Spleen (tissue), 11 donors: Measurements from ENCODE around the gene PPP2R5C. TPM values are rescaled to one million over a fixed set of nuclear protein-coding genes. Genes with fewer than 3 reads are reported as not detected.

Experiments
- DNase-seq: peaks from one replicate; pipeline ENCODE4 v3.0.0-alpha.2; 2020
- H3K27ac ChIP-seq, 8 donors: fragments of 200-600 bp; sonication (generic) in 7 of 8; 1 replicate in 4 of 8; 2 replicates in 4 of 8; pipeline versions ENCODE4 v1.5.0 to v1.8.0; 2016 to 2021; ENCODE audit warnings: inconsistent platforms in 4 of 8, mild to moderate bottlenecking in 4 of 8, moderate library complexity in 1 of 8
- H3K27me3 ChIP-seq, 7 donors: fragments of 200-600 bp; sonication (generic) in 6 of 7; replicated peaks in 1 of 7; 1 replicate in 4 of 7; 2 replicates in 3 of 7; pipeline versions ENCODE4 v1.5.0 to v1.8.0; 2016 to 2021; ENCODE audit warnings: inconsistent platforms in 3 of 7, mild to moderate bottlenecking in 1 of 7
- H3K36me3 ChIP-seq, 6 donors: fragments of 200-600 bp; sonication (generic) in 5 of 6; 1 replicate in 4 of 6; 2 replicates in 2 of 6; pipeline versions ENCODE4 v1.5.0 to v1.8.0; 2016 to 2021; ENCODE audit warnings: inconsistent platforms in 2 of 6
- H3K4me1 ChIP-seq, 6 donors: fragments of 200-600 bp; sonication (generic) in 5 of 6; 1 replicate in 3 of 6; 2 replicates in 3 of 6; pipeline versions ENCODE4 v1.5.0 to v1.8.0; 2016 to 2021; ENCODE audit warnings: inconsistent platforms in 3 of 6
- H3K4me3 ChIP-seq, 8 donors: fragments of 200-600 bp; sonication (generic) in 7 of 8; 1 replicate in 4 of 8; 2 replicates in 4 of 8; pipeline versions ENCODE4 v1.5.0 to v1.8.0; 2016 to 2021; ENCODE audit warnings: inconsistent platforms in 4 of 8, mild to moderate bottlenecking in 4 of 8, moderate library complexity in 2 of 8
- H3K9me3 ChIP-seq, 8 donors: fragments of 200-600 bp; sonication (generic) in 7 of 8; 1 replicate in 4 of 8; 2 replicates in 4 of 8; pipeline versions ENCODE4 v1.5.0 to v1.8.0; 2016 to 2021; ENCODE audit warnings: inconsistent platforms in 4 of 8
- POLR2A ChIP-seq, 3 donors: fragments of 450-650 bp; IDR thresholded peaks; one replicate each; pipeline ENCODE4 v1.5.1; 2017; ENCODE audit warnings: antibody characterized with exemption in 3 of 3, mild to moderate bottlenecking in 1 of 3
- POLR2AphosphoS5 ChIP-seq, 3 donors: sonication (generic); formaldehyde crosslinking; IDR thresholded peaks; one replicate each; pipeline ENCODE4 v1.5.1; 2017; ENCODE audit warnings: antibody characterized with exemption in 3 of 3
- WGBS, 5 donors: extraction: QIAGEN DNeasy Blood & Tissue Kit in 3 of 5; methylation state at CpG; one replicate each; pipeline versions ENCODE4 v1.1.5 to v1.1.7; 2013 to 2018; 5-methylcytosine and 5-hydroxymethylcytosine counted together
- intact Hi-C: fragments of 100-400 bp; cut with DNase I; formaldehyde crosslinking; loops from one replicate; pipeline ENCODE4 v1.15.0; 2023; ENCODE audit warnings: low total_unique reads
- polyA plus RNA-seq, 3 donors: library from polyadenylated mRNA; stranded (reverse); fragments of 200-250 nt; gene quantifications; one replicate each; pipeline ENCODE4 v1.2.1, GENCODE V29; 2013
- total RNA-seq, 7 donors: library from RNA; depleted of rRNA in 3 of 7; stranded (reverse); fragments of >200 nt in 3 of 7; fragmentation: NEBNext Ultra II Directional in 4 of 7; extraction: Animal tissue kit (Norgen Biotek cat#: 25700) in 4 of 7; gene quantifications; one replicate each; pipeline versions ENCODE4 v1.1.0 to v1.2.1, GENCODE V29; 2016 to 2021
- TF ChIP-seq, protein P1 (sequence below), 11 experiments: fragments of 200-600 bp in 7 of 11; fragments of 450-650 bp in 4 of 11; sonication (generic) in 4 of 11; IDR thresholded peaks in 8 of 11; conservative IDR thresholded peaks in 3 of 11; 1 replicate in 7 of 11; 2 replicates in 4 of 11; pipeline versions ENCODE4 v1.4.0 to v1.8.0; 2016 to 2021; ENCODE audit warnings: antibody characterized with exemption in 11 of 11, inconsistent platforms in 4 of 11, mild to moderate bottlenecking in 1 of 11
- donor health status: healthy with polysubstance abuse.
- donor health status: DM: no; HTN: no; CAD: no; lungs with moderate emphysema.
- donor health status: DM: no; HTN: no; CAD: no.
- donor health status: Bipolar disorder and iron deficiency.
- donor health status: healthy.
- donor health status: DM: no; HTN: no; CAD: no.
- donor health status: DM: yes; HTN: yes; CAD: no.

PPP2R5C gene
- total and polyA plus RNA-seq, 10 donors, result 80.8 to 322 (median 198) TPM

DNA sequence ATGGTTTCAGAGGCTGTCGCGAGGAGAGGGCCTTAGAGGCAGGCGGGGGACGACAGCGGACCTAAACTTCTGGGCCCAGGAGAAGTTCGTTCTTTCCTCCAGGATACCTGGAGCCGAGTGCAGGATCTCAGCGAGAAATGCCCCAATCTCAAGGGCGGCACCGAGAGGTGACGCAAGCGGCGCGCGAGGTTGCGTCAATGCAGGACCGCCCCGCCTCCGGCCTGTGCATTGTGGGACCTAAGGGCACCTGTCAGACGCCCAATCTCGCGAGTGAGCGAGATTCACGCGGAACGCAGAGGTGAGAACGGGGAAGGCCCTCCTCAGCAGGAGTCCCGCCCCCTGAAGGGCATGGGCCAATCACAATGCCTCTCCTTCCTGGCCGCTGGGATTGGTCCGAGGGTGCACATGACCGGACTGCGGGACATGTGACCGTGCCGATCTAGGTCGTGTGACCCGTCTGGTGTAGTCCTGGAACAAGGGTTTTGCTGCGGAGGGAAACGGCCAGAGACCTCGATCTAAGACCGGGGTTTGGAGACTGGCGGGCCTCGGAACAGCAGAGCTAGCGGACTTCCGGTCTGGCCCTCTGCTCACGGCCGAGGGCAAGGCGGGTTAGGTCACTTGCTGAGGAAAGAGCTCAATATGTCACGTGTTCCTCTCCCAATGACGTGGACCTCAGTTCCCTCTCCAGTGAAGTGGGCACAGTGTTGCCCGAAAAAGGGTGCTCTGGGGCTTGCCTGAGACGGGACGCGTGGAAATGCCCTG, 186.6 kb downstream of the PPP2R5C start:
- peak; percentile 100 for DNase-seq
- TF ChIP-seq POLR2A (IDR thresholded peaks at IDR 0.05), result peak; percentile 52 to 90 (median 62)
- TF ChIP-seq, protein P1, sequence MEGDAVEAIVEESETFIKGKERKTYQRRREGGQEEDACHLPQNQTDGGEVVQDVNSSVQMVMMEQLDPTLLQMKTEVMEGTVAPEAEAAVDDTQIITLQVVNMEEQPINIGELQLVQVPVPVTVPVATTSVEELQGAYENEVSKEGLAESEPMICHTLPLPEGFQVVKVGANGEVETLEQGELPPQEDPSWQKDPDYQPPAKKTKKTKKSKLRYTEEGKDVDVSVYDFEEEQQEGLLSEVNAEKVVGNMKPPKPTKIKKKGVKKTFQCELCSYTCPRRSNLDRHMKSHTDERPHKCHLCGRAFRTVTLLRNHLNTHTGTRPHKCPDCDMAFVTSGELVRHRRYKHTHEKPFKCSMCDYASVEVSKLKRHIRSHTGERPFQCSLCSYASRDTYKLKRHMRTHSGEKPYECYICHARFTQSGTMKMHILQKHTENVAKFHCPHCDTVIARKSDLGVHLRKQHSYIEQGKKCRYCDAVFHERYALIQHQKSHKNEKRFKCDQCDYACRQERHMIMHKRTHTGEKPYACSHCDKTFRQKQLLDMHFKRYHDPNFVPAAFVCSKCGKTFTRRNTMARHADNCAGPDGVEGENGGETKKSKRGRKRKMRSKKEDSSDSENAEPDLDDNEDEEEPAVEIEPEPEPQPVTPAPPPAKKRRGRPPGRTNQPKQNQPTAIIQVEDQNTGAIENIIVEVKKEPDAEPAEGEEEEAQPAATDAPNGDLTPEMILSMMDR (IDR thresholded peaks at IDR 0.05 in 8 of 11, conservative IDR thresholded peaks at IDR 0.05 in 3 of 11), result peak in 6 of 11 experiments; percentile 25 to 84 (median 63)
- TF ChIP-seq POLR2AphosphoS5 (IDR thresholded peaks at IDR 0.05), result peak; percentile 97 to 99 (median 98)
- H3K9me3 ChIP-seq, result no peaks in the 10 kb centered on the region
- peaks cover 9 to 31% (median 23%) of the 10 kb centered on the region in 6 donors for H3K4me1 ChIP-seq
- peak overlapping the region; percentile 58 to 90 (median 67) for H3K4me3 ChIP-seq
- H3K36me3 ChIP-seq, result no peaks in the 10 kb centered on the region
- peak overlapping the region; percentile 93 to 99 (median 98) for H3K27ac ChIP-seq
- intact Hi-C loops, result loop anchor here (5.0 kb wide), 1 partner anchor 176 kb away; no protein-coding TSS in a partner anchor
- 0% methylated on average over 12 to 53 of the region's 53 CpGs for WGBS, 5 donors
- peaks cover 0 to 36% (median 0%) of the 10 kb centered on the region in 7 donors for H3K27me3 ChIP-seq

DNA sequence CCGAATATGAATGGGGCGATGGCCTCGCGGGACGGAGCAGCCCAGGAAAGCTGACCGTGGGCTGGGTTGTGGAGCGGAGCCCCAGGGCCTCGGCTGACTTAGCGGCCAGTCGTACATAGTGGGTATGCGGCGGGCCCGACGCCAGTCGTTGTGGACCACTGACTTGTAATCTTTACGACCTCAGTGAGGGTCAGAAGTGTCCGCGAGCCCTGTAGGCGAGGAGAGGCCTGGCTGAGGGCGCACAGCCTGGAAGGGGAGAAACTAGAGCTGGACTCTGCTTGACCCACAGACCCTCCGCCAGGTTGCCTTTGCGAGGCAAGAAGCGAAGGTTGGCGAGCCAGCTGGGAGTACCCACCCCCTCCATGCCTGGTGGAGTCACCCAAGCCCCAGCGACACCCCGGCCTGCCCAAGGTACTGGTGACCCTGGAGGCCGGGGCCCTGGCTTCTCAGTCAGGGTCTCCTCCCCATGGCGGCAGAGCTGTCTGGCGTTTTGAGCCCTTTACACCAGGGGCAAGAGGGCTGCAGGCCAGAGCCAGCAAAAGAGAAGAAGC, 187.2 kb downstream of the PPP2R5C start:
- WGBS, 5 donors, result 5 to 12% (median 11%) methylated on average over 8 to 29 of the region's 29 CpGs
- peak overlapping the region; percentile 58 to 90 (median 67) for H3K4me3 ChIP-seq
- H3K36me3 ChIP-seq, result no peaks in the 10 kb centered on the region
- TF ChIP-seq, protein P1 (IDR thresholded peaks at IDR 0.05 in 8 of 11, conservative IDR thresholded peaks at IDR 0.05 in 3 of 11), result no peak
- TF ChIP-seq POLR2AphosphoS5 (IDR thresholded peaks at IDR 0.05) (no peak), POLR2A (IDR thresholded peaks at IDR 0.05) (no peak)
- H3K27ac ChIP-seq, result peak overlapping the region; percentile 93 to 99 (median 98)
- peaks cover 9 to 31% (median 23%) of the 10 kb centered on the region in 6 donors for H3K4me1 ChIP-seq
- DNase-seq, result peak; percentile 92
- peaks cover 0 to 31% (median 0%) of the 10 kb centered on the region in 7 donors for H3K27me3 ChIP-seq
- H3K9me3 ChIP-seq, result no peaks in the 10 kb centered on the region
- intact Hi-C loops, result loop anchor here (5.0 kb wide), 1 partner anchor 176 kb away; no protein-coding TSS in a partner anchor

DNA sequence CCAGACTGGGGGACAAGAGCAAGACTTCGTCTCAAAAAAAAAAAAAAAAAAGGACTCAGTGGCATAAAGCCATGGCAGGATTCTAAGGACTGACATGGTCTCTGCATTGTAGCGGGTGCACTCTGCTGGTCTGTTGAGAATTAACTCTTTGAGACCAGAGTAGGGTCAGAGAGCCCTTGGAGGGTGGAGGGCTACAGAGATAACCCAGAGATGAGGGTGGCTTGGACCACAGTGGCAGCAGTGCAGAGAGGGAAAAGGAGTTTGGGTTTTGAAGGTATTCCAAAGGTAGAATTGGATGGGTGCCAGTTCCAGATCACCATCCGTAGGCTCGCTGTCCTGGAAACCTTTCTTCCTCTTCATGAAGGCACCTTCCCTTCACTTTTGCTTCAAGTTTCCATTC, 188.6 kb downstream of the PPP2R5C start:
- Histone ChIP-seq H3K36me3 (no peaks in the 10 kb centered on the region), H3K9me3 (no peaks in the 10 kb centered on the region), H3K27me3 (peaks cover 0 to 18% (median 0%) of the 10 kb centered on the region in 7 donors), H3K4me3 (no peak overlapping the region), H3K27ac (no peak overlapping the region), H3K4me1 (peaks cover 9 to 31% (median 23%) of the 10 kb centered on the region in 6 donors)
- TF ChIP-seq, protein P1 (IDR thresholded peaks at IDR 0.05 in 8 of 11, conservative IDR thresholded peaks at IDR 0.05 in 3 of 11), result no peak
- TF ChIP-seq POLR2A (IDR thresholded peaks at IDR 0.05), result no peak
- no peak for TF ChIP-seq POLR2AphosphoS5 (IDR thresholded peaks at IDR 0.05)
- DNase-seq, result peak; percentile 41
- intact Hi-C loops, result no loop called here
- WGBS, 5 donors, result 70 to 79% (median 74%) methylated on average over 4 of the region's 4 CpGs
